ENCODE data around the gene SLC38A2.

DNA sequence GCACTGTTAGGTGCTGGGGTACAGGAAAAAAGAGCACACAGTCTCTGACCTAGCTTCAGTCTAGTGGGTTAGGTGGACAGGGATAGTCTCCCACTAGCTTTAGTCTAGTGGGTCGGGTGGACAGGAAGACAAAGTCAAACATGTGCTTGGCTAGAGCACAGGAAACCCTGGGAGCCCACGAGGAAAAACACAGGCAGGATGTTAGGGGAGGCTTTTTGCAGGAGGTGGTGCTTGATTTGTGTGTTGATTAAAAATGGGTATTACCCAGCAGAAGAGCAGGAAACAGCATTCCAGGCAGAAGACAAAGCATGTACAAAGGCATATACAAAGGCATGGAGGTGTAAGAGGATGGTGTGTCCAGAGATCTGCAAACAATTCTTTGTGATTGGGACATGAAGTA lies 23.3 kb downstream of the SLC38A2 start:
- TF ChIP-seq SP1 (IDR thresholded peaks at IDR 0.05) (no peak), ELF4 (IDR thresholded peaks at IDR 0.05) (no peak)
